IPS-11a (cell line): ENCODE results near the gene LARGE1.

Experiments
- H3K4me3 ChIP-seq: one replicate; pipeline ENCODE4 v1.5.1; 2013; ENCODE audit warnings: low read depth, low read length, control low read depth

LARGE1 gene

DNA sequence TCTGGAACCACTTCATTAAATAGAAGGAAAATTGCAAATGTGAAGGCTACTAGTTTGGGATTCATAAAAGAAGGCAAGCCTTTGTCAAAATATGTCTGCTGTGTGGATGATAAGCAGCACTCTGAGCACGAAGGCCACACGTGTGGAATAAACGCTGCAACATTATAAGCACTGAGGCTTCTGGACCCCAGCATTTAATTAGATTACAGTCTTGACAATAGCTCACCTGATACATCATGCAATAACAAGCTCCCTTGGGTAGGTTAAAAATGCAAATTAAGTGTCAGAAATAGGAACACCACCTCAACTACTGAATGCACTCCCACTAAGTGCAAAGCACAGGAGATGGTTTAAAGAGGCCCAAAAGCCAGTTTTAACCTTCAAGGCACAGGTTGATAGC, 179.3 kb downstream of the LARGE1 start:
- no peak overlapping the region for H3K4me3 ChIP-seq

DNA sequence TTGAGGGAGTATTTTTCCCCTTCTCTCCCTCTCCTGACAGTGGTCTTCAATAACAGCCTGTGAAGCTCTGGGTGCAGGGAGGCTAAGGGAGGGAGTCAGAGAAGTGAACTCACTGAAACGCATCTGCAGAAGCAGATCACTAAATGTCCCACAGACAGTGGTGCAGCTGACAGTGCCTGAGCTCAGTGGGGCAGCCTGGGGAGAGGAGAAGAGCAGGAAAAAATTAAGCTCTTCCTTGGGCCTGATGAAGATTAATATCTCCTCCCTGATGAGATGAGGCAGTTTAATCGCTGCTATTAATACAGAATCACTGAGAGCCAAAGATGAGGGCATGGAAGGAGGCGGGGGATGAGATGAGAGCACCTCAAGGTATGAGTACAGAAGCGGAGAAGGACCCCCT, 180.8 kb downstream of the LARGE1 start:
- no peak overlapping the region for H3K4me3 ChIP-seq

DNA sequence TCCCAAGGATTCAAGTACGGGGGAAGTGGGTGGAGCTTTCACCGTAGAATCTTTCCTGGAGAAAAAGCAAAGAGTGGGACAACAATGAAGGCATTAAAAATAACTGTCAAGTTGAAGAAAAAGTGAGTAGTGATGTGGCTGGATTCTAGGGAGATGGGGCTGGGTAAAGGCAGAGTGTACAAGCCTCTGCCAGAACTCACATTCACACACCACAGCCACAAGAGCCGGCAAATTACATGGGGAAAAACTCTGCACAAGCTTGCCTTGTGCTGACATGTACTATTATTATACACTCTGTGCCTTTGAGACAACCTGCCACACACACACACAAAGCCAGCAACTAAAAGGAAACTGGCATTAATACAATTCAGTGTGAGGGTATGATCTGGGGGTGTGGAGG, 182.6 kb downstream of the LARGE1 start:
- H3K4me3 ChIP-seq: no peak overlapping the region

DNA sequence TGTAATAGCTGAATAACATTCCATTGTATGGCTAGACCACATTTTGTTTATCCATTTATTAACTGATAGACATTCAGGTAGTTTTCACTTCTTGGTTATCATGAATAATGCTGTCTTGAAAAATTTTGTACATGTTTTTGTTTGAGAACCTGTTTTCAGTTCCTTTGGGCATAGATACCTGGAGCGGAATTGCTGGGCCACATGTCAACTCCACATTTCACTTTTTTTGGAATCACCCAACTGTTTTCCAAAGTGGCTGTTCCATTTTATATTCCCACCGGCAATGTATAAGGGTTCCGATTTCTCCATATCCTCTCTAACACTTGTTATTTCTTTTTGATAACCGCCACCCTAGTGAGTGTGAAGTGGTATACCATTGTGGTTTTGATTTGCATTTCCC, 184.3 kb downstream of the LARGE1 start:
- no peak overlapping the region for H3K4me3 ChIP-seq

DNA sequence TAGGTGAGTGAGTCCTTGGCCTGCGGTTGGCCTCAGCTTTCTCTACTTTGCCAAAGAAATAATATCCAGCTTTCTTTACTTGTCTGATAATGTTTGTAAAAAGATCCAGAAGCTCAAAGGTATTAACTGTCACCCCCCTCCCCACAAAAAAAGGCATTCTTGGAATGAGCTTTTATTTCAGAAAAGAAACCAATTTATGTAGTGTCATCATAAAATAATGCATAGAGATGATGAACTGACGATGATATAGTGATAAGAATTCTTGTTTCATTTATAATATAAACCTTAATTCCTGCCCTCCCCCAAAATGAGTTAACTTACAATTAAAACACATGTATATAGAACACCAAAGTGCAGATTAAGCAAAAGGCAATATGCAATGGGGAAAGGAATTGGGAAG, 191.4 kb downstream of the LARGE1 start:
- H3K4me3 ChIP-seq: no peak overlapping the region

DNA sequence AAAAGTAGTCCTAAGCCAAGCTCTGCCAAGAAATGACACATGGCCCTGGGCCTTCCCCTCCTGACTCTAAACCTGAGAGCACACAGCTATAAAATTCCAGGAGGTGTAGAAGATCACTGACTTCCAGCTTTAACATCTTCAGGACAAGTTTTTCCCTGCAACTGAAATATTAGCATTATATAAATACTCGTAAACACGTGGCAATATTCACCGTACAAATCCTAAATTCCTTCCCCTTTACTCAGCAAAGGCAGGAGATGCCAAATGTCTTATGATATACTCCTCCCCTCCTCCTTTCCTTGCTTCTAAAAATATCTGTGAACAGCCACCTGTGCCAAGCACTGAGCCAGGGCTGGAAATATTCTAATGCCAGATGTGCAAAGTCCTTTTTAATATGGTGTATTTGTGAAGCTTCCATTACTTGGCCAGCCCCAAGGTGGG, 194.0 kb downstream of the LARGE1 start:
- no peak overlapping the region for H3K4me3 ChIP-seq

DNA sequence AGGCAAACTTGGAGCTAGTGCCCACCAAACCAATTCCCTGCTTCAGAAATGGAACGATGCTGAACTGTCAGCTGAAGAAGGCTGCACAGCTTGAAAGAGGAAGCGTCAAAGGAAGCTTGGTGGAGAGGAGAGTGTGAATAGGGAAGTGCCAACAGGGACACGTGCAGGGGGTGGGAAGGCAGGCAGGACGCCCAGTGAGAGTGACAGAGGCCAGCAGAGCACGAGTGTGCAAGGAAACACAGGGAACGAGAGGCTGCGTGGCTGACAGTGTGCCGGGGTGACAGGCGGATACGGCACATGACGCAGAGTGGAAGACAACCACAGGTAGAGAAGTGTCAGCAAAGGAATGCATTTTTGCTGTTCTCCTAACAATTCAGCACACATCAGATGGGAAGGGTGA, 196.4 kb downstream of the LARGE1 start:
- H3K4me3 ChIP-seq: no peak overlapping the region

DNA sequence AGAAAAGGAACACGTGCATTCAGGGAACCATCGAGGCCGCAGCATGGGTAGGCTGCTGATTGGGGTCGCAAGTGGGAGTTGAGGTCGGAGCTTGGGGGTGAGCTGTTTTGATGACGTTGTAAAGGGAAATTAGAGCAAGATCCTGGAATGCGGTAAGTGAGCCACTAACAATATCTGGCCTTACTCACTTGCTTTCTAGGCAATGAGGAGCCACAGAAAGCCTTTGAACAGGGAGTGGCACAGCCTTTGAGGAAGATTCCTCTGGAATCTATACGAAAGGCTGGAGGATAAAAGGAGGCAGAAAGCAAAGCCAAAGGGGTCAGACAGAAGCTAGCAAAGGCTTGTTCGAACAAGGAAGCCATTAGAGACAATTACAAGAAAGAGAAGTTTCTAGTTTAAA, 197.5 kb downstream of the LARGE1 start:
- H3K4me3 ChIP-seq: no peak overlapping the region

DNA sequence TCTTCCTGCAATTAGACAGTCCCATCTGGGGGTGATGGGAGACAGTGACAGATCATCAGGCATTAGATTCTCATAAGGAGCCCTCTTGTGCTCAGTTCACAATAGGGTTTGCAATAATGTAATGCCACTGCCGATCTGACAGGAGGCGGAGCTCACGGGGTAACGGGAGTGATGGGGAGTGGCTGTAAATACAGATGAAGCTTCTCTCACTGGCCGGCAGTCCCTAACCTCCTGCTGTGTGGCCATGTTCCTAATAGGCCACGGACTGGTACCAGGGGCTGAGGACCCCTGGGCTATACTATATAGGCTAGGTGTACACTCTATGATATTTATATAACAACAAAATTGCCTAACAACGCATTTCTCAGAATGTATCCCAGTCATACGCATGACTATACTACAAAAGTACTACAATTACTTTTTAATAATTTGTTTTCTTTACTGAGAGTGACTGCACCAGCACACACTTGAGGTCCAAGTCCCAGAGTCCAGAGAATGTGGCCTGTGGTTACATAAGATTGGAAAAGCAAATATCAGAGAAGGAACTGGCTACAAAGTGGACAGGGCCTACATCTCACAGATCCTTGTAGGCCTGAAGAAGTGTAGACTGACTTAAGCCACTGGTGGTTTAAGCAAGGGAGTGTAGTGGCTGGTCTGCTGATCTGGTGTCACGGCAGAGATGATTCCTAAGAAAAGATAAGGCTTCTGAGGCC, 200.0 kb downstream of the LARGE1 start:
- no peak overlapping the region for H3K4me3 ChIP-seq

DNA sequence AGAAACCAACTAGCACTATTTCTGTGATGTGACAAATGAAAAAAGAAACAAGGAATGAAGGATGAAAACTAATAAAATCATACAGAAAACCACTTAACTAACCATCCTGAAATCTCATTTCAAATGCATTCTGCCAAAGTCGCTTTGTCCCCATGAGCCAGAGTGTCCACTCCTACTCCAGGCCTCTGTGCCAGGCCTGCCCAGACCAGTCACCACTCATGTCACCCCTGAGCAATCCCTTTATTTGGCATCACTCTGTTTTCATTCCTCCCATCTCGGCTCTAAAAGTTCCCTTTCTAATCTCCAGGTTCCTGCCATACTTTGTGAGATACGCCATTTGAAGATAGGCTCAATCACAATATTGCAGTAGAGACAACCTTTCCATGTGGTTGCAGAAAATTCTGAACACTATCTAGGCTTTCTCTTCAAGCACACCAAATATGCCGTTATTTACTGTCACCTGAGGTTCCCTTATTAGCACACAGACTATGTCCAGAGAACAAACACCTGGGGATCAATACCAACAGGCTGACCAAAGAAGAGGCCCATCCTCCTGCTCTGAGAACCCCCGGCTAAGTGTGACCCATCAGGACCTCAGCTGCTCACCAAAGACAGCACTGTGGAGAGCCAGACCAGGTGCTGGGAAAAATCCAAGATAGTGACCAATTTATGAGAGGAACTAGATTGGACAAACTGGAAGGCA, 202.4 kb downstream of the LARGE1 start:
- H3K4me3 ChIP-seq: no peak overlapping the region

DNA sequence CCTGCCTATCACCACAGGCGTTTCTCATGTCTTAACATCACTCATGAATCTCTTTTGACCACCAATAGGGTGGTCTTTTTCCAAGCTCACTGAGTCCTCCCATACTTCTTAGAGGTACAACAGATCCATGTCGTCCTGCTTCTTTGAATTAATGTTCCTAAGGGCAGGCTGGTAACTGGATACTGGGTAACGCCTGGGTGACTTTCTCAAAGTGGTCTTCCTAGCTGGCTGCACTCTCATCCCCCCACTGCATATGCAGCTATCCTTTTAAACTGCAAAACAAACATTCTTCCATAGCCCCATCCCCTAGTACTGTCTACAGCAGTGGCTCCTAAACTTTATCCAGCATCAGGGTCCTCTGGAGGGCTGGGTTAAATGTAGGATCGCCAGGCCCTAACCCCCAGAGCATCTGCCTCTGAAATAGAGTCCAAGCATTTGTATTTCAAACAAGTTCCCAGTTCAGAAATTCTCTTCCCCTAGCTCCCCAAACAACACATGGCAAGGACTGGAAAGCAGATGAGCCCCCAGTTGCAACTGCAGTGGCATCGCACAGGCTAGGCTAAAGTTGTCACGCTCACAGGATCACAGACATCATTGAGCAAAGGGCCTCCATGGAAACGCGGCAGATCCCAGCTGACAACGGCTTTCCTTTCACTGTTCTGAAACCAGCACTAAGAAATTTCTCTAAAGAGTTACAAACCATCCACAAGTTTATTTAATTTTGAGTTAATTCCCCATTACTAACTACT, 204.9 kb downstream of the LARGE1 start:
- H3K4me3 ChIP-seq: no peak overlapping the region

DNA sequence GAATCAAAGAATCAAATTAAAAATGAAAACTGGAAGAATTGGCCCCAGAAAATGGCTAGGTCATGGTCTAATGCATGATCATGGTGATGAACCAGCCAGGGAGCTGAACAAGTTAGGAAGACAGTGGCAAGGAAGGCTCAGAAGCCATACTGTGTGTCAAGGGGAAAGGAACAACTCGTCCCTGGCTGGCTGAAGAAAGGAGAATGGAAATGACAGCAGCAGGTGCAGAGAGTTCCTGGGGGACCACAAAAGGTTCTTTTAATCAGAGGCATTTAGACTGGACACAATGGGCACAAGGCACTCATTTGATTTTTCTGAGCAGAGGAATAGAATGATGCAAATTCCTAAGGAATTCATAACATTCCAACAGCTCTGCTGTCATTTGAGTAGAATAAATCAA, 209.9 kb downstream of the LARGE1 start:
- no peak overlapping the region for H3K4me3 ChIP-seq

DNA sequence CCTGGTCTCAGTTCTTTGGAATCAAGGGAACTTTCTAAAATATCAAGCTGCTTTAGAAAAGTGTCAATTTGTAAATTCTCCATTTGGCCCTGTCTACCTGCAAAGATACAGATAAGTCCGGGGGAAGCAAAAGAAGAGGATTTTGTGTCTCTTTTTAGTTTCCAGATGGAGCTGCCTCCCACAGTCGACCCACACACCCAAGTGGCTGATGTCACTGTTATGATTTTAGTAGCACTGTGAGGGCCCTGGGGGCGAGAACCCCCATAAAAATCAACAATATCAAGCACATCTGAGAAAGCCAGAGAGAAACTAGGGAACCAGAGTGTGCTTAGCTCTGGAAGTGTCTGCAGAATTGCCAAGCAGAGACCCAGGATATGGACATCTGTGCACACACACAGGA, 212.7 kb downstream of the LARGE1 start:
- H3K4me3 ChIP-seq: no peak overlapping the region

DNA sequence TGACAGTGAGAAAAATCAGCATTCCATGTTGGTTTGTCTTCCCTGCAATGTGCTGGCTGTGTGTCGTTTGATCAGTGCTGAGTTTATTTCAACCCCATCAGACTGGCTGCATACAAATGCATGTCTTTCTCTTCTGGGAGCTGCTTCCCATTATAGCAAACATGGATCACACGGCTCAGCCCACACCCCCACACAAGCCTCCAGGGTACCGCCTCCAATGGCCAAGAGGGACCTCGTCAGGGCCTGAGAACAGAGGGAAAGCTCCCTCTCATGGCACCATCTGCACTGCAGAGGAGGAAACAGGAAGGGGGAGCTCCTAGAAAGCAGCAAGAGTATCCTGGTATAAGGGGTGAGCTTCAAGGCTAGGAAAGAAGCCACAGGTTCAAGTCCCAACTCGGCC, 214.2 kb downstream of the LARGE1 start:
- no peak overlapping the region for H3K4me3 ChIP-seq

DNA sequence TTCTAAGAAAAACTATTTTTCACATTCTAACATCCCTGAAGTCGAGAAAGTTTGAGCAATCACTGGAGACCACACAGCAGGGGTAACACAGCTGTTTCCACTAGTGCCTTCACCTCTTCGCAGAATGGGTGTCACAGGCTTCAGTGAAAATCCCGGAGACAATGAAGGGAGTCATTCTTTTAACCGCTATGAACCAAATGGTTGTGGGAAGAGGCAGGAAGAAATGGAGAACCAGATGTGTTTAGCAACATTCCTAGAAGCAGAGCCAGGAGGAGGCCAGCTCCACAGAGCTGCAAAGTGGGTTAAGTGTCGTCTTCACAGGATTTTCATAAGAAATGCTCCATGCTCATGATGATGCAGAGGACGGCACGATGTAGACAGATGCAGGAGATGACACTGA, 221.1 kb downstream of the LARGE1 start:
- no peak overlapping the region for H3K4me3 ChIP-seq

DNA sequence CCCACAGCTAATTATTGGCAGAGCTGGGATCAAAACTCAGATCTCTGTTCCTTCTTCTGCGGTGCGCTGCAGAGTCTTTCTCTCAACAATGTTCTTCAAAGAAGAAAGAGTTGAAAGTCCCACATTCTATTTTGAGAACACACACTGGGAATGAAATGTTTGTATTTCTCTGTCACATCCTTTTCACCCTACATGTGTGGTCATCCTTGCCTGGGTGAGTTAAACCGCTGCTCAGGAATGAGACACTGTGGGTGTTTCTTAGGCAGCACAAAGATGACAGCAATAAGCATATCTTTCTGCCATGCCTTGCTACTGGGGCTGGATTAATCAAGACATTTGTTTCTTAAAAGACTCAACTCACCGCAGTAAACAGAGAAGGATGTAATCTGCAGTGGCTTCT, 222.6 kb downstream of the LARGE1 start:
- no peak overlapping the region for H3K4me3 ChIP-seq

DNA sequence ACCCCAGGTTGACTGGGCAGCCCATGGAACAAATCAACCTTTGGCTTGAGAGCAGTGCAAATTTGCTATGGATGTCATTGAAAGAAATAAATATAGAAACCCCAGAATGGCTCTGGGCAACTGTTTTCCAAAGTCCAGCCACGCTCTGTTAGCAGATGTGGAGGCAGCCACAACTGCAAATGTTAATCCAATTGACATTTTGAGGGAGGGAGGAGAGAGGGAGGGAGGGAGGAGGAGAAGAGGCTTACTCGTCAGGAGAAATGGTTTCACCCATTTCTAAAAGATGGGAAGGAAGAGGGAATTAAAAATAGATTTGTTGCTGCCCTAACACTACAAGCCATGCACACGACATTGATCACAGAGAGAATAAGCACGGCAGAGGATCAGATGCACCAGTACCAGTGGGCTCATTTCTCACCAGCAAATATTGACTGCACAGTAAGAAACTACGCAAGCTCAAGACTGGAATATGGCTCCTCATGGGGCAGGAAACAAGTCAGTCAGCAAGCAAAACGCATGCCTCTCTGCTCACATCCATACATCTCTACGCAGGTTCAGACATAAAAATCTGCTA, 229.1 kb downstream of the LARGE1 start:
- H3K4me3 ChIP-seq: no peak overlapping the region

DNA sequence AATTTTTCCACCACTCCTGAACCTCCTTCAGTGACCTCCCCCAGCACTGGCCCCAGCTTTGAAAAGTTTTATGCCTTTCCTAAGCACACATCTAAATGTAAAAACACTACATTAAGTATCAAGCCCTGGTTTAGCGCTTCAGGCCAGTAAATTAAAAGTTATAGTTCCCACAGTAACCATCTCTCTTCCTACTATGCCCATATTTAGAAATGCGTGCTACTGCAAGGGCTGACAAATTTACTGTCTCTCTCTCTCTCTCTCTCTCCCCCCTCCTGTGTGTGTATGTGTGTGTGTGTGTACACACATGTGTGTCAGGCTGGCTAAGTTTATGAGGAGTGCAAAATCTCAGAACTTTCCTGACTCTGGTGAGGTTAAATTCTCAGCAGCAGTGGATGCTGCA, 231.4 kb downstream of the LARGE1 start:
- H3K4me3 ChIP-seq: no peak overlapping the region

DNA sequence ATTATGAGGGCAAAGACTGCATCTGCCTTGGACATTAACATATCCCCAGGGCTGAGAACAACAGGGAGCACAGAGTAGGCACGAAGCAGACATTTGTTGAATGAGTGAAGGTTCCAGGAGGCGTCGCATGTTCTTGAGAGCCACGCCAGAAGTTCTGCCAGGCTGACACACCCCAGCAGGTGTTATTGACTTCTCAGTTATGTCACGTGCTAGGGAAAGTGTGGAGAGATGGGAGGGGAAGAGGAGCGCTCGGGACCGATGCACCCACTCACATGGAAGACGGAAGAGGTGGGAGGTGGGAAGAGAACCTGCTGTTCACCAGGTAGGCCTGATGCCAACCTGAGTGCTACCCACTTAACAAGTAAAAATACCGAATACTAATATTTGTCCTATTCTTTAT, 232.8 kb downstream of the LARGE1 start:
- H3K4me3 ChIP-seq: no peak overlapping the region

DNA sequence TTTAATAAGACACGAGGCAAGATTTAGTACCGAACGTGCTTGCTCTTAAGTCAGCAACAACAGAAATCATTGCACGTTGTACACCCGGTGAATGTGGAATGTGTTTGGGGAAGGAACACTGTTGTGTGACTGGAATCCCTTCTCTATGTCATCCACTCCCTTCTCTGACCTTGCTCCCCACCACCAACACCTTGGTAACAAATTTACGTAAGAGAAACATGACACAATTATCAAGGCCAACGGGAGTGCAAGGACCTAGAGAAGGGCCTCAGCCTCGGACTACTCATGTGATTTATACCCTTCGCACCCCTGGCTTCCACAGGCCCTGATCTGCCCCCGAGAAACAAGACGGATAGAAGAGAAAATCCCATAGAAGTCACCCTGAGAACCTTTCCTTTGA, 236.2 kb downstream of the LARGE1 start:
- no peak overlapping the region for H3K4me3 ChIP-seq

DNA sequence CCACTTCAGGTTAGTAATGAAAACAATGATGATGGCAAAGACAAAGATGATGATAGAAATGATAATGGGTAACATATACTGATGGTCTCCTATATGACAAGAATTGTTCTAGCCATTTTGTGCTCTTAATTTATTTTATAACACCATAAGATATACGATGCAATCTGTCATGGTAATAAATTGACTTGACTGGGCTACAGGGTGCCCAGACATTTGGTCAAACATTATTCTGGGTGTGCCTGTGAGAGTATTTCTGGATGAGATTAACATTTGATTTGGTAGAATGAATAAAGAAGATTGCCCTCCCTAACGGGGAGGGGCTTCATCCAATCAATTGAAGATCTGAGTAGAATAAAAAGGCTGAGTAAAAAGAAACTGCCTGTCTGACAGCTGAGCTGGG, 237.3 kb downstream of the LARGE1 start:
- H3K4me3 ChIP-seq: no peak overlapping the region

DNA sequence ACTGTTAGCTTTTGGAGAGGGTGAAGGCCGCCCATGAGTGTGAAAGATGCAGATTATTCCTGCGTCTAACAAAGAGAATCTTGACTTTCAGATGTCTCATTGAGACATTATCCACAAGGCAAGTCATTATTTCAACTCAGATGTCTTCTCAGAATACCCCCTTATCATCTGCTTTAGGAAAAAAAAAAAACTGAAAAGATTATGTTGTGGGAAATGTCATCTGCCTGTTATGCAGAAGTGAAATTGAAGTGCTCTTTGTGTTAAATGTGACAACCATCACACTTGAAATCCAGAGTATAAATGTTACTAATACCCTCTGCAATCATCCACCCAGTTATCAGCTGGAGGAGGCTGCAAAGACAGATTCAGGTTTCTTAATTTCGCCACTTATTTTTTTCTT, 239.6 kb downstream of the LARGE1 start:
- no peak overlapping the region for H3K4me3 ChIP-seq
